GM12875 (cell line): ENCODE data around the gene HS6ST3.

Source experiments
- H3K4me3 ChIP-seq: one replicate; pipeline ENCODE4 v1.5.1; 2011; ENCODE audit warnings: low read depth, low read length, control low read depth
- TF ChIP-seq, protein P1 (sequence below): IDR thresholded peaks from 2 replicates; pipeline ENCODE4 v1.5.1; 2011; ENCODE audit warnings: low read depth, mild to moderate bottlenecking, control low read depth, inconsistent platforms, low read length, moderate library complexity, borderline replicate concordance; ENCODE audit not compliant: insufficient read depth

HS6ST3 gene

DNA sequence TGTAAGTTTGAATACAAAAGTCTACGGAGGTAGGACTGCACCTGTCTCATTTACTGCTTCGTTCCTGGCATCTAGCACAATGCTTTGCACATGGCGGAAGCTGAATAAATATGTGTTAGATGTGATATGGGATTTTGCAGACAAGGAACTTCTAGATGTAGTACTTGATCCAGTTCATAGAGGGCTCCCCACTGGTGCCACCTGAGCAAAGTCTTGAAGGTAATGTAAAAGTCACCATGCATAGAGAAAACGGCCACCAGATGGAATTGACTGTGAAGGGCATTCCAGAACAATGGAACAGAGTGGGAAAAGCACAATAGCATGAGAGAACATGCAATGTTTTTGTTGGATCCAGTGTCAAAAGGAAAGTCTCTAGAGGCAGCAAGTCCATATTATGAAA lies 209.3 kb downstream of the HS6ST3 start:
- TF ChIP-seq, protein P1, sequence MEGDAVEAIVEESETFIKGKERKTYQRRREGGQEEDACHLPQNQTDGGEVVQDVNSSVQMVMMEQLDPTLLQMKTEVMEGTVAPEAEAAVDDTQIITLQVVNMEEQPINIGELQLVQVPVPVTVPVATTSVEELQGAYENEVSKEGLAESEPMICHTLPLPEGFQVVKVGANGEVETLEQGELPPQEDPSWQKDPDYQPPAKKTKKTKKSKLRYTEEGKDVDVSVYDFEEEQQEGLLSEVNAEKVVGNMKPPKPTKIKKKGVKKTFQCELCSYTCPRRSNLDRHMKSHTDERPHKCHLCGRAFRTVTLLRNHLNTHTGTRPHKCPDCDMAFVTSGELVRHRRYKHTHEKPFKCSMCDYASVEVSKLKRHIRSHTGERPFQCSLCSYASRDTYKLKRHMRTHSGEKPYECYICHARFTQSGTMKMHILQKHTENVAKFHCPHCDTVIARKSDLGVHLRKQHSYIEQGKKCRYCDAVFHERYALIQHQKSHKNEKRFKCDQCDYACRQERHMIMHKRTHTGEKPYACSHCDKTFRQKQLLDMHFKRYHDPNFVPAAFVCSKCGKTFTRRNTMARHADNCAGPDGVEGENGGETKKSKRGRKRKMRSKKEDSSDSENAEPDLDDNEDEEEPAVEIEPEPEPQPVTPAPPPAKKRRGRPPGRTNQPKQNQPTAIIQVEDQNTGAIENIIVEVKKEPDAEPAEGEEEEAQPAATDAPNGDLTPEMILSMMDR, result no peak
- no peak overlapping the region for H3K4me3 ChIP-seq

DNA sequence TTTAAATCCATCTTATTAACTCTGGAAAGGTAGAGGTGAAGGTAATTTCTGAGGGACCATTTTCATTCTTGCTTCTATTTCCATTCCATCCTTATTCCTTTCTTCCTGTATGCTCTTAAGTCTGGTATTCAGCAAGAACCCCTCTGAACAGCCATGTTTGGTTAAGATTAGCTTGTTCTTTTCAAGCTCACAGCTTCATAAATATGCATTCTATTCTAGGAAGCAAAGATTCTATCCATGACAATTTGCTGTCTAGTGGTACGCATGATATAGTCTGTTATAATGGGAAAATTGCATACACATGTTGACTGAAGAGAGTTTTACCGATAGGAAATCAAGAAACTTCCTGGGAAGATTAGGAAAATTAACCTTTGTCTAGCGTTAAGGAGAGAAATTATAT lies 218.7 kb downstream of the HS6ST3 start:
- H3K4me3 ChIP-seq, result no peak overlapping the region
- TF ChIP-seq, protein P1, result no peak

DNA sequence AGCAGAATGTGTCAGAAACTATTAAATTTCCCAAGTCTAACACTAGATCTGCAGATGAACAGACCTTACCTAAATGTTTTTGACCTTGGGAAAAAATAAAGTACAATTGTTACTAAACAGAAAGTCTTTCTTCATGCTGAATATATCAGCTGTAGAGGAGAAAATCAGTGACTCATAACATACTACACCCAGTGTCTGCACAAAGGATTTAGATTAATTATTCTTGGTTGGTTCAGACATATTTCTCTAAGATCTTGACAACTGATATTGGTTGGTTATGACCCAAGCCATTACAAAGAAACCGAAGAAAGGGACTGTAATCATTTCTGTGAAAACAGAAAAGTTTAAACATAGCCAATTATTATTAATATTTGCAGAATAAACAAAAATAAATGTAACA lies 225.1 kb downstream of the HS6ST3 start:
- TF ChIP-seq, protein P1, result no peak
- H3K4me3 ChIP-seq, result no peak overlapping the region

GRCh38 chr13:96338030-96338429 lies 248.1 kb downstream of the HS6ST3 start:
- no peak overlapping the region for H3K4me3 ChIP-seq
- TF ChIP-seq, protein P1, result no peak

DNA sequence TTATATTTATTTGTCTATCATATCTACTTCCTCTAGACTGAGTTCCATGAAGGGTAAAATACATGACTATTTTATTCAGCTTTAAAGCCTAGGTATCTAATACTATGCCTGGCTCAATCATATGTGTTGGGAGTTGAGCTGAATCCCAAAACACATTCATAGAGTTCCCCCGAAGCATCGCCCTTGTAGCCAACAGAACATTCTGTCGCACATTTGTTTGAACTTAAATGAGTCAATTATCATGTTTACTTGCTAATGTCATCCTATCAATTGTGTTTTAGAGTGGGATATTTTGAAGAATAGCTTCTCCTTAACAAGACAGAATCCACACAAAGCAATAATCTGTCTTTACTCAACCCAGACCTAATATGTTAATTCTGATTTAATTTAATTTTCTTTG lies 252.4 kb downstream of the HS6ST3 start:
- H3K4me3 ChIP-seq, result no peak overlapping the region
- TF ChIP-seq, protein P1, result no peak

DNA sequence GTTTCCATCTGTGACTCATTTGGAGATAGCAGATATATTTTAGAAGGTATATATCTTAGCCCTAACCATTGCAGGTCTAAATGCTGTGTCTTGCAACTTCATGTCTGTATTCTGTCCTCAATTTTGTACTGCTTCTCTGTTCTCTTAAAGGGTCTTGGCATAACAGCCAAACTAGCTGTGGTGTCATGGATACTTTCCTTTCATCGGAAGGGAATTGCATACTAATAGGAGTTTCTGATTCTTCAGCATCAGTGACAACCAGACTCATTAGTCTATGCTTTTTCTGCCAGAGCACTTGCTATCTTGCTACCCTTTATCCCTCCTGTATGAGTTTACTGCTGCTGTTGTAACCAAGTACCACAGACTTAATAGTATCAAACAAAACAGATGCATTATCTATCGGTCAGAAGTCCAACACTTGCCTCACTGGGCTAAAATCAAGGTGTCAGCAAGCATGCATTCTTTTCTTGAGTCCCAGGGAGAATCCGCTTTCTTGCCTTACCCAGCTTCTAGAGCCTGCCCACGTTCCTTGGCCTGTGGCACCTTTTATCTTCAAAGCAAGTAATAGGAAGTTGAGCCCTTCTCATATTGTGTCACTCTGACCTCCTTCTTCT lies 253.1 kb downstream of the HS6ST3 start:
- no peak overlapping the region for H3K4me3 ChIP-seq
- TF ChIP-seq, protein P1, result no peak

DNA sequence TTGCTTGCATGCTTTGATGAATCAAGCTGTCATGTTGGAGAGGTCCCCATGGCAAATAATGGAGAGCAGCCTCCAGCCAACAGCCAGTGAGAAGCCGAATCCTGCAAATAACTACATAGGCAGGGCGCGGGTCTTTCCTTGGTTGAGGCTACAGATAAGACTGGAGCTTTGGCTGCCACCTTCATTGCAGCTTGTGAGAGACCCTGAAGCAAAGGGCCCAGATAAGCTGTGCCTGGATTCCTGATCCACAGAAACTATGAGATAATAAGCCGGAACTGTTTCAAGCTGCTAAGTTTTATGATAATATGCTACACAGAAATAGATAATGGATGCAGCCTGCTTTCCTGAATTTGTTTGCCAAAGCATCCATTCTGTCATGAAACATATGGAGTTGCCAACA lies 257.0 kb downstream of the HS6ST3 start:
- TF ChIP-seq, protein P1, result no peak
- no peak overlapping the region for H3K4me3 ChIP-seq
